GM19239 (cell line): Measurements from ENCODE around the gene ILDR2.
A peak's percentile ranks its signal among the peaks of the same experiment; 100 is the strongest.

Experiments
- DNase-seq: peaks from one replicate; pipeline ENCODE4 v3.0.0; 2011; ENCODE audit warnings: low spot score; ENCODE audit not compliant: insufficient read length
- FAIRE-seq: peaks from 2 replicates; lab custom pipeline; 2011; peaks lifted over from hg19 to GRCh38; lab: Jason Lieb, UNC

ILDR2 gene

DNA sequence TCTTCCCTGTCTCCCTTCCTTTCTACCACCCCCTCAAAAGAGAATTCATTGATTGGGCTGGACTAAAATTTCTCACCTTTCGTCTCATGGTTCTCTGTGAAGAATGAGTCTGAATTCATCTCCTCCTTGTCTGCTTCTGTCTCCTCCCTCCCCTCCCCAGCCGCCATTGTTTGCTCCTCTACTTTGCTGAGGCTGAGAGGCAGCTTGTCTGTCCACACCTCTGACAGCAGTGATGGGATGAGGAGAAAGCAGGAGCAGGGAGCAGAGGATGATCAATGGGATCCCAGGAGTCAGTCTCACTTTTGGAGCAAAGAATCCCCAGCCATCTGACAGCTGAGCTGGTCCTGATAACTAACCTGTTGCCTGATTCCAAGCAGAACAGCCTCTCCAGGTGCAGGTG, 2.5 kb downstream of the ILDR2 start:
- DNase-seq (no peak), FAIRE-seq (no peak)

DNA sequence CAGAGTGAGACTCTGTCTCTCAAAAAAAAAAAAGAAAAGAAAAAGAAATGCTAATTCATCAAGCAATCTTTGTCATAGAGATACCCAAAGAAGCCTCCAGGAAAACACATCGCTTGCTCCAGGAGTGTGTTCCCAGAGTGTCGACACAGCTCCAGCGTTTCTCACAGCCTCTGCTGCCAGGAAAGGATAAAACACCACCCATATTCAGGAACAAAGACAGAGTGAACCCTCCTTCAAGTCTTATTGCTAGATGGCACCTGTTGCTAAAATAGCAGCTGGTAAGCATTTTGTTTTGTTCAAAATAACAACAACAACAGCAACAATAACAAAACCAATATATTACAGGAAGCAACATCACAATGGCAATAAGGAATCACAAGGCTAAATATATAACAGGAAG, 3.1 kb downstream of the ILDR2 start:
- DNase-seq (no peak), FAIRE-seq (no peak)

DNA sequence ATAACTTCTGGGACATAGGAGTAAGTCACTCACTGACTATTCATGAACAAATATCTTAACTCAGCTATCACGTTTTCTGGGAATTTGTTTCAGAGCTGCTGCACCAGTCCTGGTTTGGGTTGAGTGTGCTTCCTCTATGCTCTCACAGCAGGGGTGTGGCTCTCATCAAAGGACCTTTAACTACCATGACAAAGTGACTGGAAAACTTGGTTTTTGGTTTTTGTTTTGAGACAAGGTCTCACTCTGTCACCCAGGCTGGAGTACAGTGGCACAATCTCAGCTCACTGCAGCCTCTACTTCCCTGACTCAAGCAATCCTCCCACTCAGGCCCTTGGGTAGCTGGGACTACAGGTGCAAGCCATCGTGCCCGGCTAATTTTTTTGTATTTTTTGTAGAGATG, 4.1 kb downstream of the ILDR2 start:
- FAIRE-seq (no peak), DNase-seq (no peak)

GRCh38 chr1:166969074-166969677, 6.2 kb downstream of the ILDR2 start:
- DNase-seq, result no peak
- FAIRE-seq, result peak; percentile 89

DNA sequence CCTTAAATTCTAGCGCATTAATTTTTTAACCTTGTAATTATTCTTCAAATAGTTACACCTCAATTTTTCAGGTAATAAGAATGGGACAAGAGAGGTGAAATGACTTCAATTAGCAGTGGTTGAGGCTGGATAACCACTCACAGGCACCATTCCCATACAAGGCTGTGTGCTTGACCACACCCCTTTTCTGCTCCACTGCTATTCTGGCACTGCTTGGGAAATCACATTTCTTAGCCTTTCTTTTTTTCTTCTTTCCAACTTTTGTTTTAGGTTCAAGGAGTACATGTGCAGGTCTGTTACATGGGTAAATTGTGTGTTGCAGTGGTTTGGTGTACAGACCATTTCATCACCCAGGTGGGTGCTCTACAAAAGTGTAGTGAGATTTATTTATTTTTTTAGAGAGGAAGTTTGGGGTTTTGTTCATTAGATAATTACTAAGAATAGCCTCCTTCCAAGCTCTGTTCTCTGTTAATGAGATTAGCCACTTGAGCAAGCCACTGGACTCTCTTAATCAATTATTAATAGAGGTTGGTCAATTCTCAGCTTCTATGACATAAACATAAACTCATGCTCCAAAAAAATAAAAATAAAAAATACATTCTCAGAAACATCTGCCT, 14.4 kb downstream of the ILDR2 start:
- FAIRE-seq, result peak; percentile 80

DNA sequence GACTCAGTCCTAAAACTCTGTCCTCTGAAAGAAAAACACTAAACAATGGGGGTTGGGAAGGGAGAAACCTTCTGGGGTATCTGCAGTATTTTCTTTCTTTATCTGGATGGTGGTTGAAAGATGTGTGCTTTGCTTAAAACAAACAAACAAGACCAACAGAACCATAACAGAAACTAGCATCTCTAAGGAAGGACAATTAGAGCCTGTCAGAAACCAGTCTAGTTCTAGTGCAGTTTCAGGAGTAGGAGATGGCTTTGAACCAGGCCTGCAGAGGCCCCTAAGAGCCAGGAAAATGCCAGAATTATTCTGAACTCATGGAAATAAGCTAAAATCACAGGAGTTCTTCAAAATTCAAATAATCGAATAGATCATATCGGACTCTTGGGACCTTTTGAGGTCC, 18.5 kb downstream of the ILDR2 start:
- FAIRE-seq, result peak; percentile 26
- no peak for DNase-seq

More for the DNA sequence above, 14.4 kb downstream of the ILDR2 start:
- DNase-seq, result no peak

DNA sequence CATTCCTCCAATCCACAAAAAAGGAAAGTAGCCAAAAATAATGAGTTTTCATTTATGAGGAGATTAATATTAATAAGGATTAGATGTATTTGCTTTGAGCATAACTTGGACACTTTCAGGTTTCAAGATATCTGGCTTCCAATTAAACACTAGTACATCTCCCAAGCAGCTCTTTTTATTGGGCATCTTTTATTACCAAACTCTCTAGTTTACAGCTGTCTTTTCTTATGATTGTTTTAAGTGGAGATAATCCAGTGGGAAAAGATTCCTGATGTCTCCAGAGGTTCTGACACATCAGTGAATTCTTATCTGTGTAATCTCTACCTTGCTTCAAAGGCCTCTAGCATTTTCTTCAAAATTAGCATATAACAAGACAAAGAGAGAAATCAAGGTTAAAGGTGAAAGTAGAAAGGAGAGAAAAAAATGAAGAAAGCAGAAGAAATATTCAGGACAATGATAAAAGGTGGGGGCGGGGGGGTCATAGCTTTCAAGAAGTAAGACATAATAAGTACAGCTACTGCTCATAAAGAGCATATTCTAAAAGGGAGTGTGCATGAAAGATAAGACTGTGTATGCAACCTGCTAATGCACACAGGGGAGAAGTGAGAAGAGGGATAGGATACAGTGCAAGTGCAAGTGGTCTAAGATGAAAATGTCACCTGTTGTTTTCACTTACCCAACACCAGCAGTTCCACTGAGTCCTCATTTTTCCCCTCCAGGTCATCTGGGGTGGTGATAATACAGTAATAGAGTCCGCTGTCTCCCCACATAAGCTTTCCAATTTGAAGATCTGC, 19.1 kb downstream of the ILDR2 start:
- no peak for DNase-seq
- FAIRE-seq, result peak; percentile 28

DNA sequence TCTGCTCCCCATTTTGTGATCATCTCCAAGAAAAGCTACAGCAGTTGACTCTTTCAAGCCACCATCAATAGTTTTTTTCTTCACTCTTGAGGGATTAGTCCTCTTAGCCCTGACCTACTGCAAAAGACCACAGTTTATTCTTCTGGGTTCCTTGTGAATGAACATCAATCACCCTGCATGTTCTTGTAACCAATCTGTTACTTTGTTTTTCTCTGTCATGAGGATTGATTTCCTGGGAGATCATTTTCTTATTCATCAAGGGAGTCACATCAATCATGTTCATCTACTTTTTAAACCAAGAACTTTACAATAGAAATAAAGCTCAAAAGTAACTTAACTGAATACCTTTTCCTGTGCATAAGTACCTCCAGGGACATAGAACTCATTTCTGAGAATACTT, 21.8 kb downstream of the ILDR2 start:
- DNase-seq (no peak), FAIRE-seq (no peak)

- DNase-seq (no peak), FAIRE-seq (no peak)
Observed at GRCh38 chr1:166952002-166952746, 23.2 kb downstream of the ILDR2 start.

DNA sequence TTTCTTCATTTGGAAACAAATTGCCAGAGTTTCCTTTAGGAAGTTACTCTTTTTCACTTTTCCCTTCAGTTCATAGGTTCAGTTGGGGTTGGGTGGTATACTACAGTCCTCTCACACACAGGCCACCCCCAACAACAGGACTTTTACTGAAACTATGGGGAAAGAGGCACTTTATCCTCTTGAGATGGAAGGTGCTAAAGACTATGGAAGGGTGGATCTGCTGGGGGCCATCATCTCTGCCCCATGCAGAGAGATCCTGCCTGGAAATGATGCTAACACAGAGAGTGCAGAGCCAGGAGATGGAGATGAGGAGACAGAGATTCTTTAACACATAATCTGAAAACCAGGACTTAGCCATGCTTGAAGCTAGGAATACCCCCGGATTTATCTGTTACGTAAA, 24.3 kb downstream of the ILDR2 start:
- FAIRE-seq, result no peak
- DNase-seq, result no peak

- no peak for FAIRE-seq
- no peak for DNase-seq
Observed at GRCh38 chr1:166950156-166950555, 25.2 kb downstream of the ILDR2 start.

- no peak for FAIRE-seq
- no peak for DNase-seq
Observed at GRCh38 chr1:166948856-166949350, 26.4 kb downstream of the ILDR2 start.

DNA sequence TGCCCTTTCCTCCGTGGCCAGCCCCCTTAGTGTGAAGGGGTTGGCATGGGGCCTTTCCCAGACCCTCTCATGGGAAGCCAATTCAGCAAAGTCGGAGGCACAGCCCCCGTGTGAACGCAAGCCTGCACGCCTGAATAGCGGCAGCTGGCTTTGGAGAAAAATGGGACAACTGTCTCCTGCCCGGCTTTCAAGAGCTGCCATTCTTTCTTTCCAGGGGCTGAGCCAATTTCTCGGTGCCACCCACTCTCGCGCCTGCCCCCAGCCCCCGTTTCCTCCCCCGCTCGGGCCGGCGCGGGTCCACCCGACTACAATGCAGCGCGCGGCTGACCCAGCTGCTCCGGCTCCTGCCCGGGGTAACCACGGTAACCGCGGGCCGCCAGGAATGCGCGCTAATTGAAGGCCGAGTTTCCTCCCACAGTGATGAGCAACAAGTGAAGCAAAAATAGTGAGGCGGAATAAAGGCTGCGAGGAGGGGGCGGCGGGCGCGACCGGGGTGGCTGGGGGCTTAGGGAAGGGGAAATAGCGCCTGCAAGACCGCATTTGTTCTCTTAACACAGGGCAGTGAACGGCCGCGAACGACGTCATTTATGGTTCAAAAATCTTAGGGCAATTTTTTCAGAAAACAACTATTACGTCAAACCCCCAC, 27.8 kb downstream of the ILDR2 start:
- no peak for FAIRE-seq
- DNase-seq, result peak; percentile 24

GRCh38 chr1:166944186-166944967, 31.0 kb downstream of the ILDR2 start:
- no peak for DNase-seq
- FAIRE-seq, result peak; percentile 21

- no peak for DNase-seq
Observed at GRCh38 chr1:166939741-166940375, 35.5 kb downstream of the ILDR2 start.

GRCh38 chr1:166937962-166938361, 37.4 kb downstream of the ILDR2 start:
- no peak for DNase-seq
- no peak for FAIRE-seq

More at GRCh38 chr1:166939741-166940375, 35.5 kb downstream of the ILDR2 start:
- FAIRE-seq, result no peak

- DNase-seq (no peak), FAIRE-seq (no peak)
Observed at GRCh38 chr1:166937329-166937728, 38.0 kb downstream of the ILDR2 start.

DNA sequence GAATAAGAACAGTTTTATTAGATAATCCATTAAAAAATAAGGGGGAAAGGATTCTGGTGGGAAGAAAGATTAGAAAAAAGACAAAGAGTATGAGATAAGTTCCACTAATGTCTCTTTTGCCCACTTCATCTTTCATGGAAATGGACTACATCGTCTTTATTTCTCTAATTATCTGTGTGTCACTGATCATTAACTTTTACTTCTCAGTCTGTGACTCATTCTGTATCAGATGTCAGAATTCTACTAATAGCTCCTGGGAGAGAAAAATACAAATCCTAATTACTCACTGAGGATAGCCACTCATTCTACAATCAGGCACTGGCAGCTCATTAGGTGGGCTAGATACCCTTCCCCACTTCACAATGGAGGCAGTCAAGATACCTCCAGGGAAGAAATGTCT, 41.7 kb downstream of the ILDR2 start:
- DNase-seq (no peak), FAIRE-seq (no peak)

GRCh38 chr1:166933140-166933539, 42.2 kb downstream of the ILDR2 start:
- DNase-seq (no peak), FAIRE-seq (no peak)
